Breast epithelium (tissue), 4 donors: ENCODE data around the gene NR2F2. TPM values are rescaled to one million over a fixed set of nuclear protein-coding genes. Genes with fewer than 3 reads are reported as not detected.

Source experiments
- DNase-seq, 2 donors: peaks; one replicate each; pipeline ENCODE4 v3.0.0-alpha.2; 2019; ENCODE audit warnings: low spot score in 2 of 2
- H3K27ac ChIP-seq, 2 donors: fragments of 200-600 bp; sonication (generic) in 1 of 2; one replicate each; pipeline ENCODE4 v1.5.1; 2016 to 2019; ENCODE audit warnings: mild to moderate bottlenecking in 1 of 2
- H3K27me3 ChIP-seq, 2 donors: fragments of 200-600 bp; sonication (generic) in 1 of 2; one replicate each; pipeline versions ENCODE4 v1.5.1 to v1.6.0; 2017 to 2019; ENCODE audit warnings: control low read depth in 1 of 2, mild to moderate bottlenecking in 1 of 2
- H3K36me3 ChIP-seq: fragments of 200-600 bp; one replicate; pipeline ENCODE4 v1.5.1; 2019
- H3K4me1 ChIP-seq, 2 donors: fragments of 200-600 bp; sonication (generic); one replicate each; pipeline ENCODE4 v1.5.1; 2016 to 2019; ENCODE audit warnings: control low read depth in 1 of 2
- H3K4me3 ChIP-seq, 3 donors: fragments of 200-600 bp; sonication (generic); 1 replicate in 2 of 3; 2 replicates in 1 of 3; pipeline ENCODE4 v1.5.1; 2016 to 2019; ENCODE audit warnings: mild to moderate bottlenecking in 3 of 3, moderate library complexity in 2 of 3
- H3K9me3 ChIP-seq, 2 donors: fragments of 200-600 bp; sonication (generic) in 1 of 2; one replicate each; pipeline ENCODE4 v1.5.1; 2016 to 2019; ENCODE audit warnings: control low read depth in 1 of 2
- POLR2A ChIP-seq: fragments of 450-650 bp; IDR thresholded peaks from one replicate; pipeline ENCODE4 v1.6.1; 2016; ENCODE audit warnings: antibody characterized with exemption, mild to moderate bottlenecking, moderate library complexity
- POLR2AphosphoS5 ChIP-seq, 3 donors: sonication (generic); formaldehyde crosslinking; IDR thresholded peaks; one replicate each; pipeline ENCODE4 v1.6.1; 2017; ENCODE audit warnings: antibody characterized with exemption in 3 of 3
- intact Hi-C: fragments of 100-400 bp; cut with DNase I; formaldehyde crosslinking; loops from one replicate; pipeline ENCODE4 v1.15.1; 2023; ENCODE audit warnings: low total_unique reads
- total RNA-seq, 3 donors: library from RNA; depleted of rRNA; stranded (reverse); fragments of >200 nt; gene quantifications; one replicate each; pipeline ENCODE4 v1.1.0, GENCODE V29; 2016
- TF ChIP-seq, protein P1 (sequence below), 3 donors: fragments of 450-650 bp; IDR thresholded peaks; one replicate each; pipeline ENCODE4 v1.5.1; 2016 to 2017; ENCODE audit warnings: antibody characterized with exemption in 3 of 3, mild to moderate bottlenecking in 3 of 3, moderate library complexity in 3 of 3

The NR2F2 gene
- total RNA-seq, 3 donors from 2014 or later = 13.2 to 22.9 (median 13.6) TPM

DNA sequence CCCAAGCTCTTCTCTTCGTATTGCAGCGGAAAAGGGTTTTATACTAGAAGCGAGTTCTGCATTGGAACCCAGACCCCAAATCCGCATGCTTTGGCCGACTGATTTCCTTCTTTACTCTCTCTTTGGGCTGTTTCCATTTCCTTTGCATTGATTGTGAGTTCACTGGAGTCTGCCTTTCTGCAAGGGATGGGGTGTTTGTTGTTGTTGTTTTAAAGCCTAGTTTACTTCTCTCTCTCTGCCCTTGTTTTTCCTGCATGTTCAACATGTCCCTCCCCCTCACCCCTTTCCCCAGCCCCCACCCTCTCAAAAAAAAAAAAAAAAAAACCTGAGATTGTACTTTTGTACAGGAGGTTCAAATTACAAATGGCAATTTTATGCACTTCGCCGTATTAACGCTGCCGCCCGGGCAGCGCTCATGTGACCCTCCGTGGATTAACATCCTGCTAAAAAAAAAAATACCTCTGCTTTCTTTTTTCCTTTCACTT is 2.2 kb downstream of the NR2F2 start:
- DNase-seq = no peak
- no peaks in the 10 kb centered on the region for H3K36me3 ChIP-seq
- no peaks in the 10 kb centered on the region for H3K4me1 ChIP-seq
- H3K27ac ChIP-seq = peak overlapping the region; percentile 93 to 99
- H3K9me3 ChIP-seq = no peaks in the 10 kb centered on the region
- TF ChIP-seq POLR2AphosphoS5 (IDR thresholded peaks at IDR 0.05) (no peak), POLR2A (no peak)
- TF ChIP-seq, protein P1, sequence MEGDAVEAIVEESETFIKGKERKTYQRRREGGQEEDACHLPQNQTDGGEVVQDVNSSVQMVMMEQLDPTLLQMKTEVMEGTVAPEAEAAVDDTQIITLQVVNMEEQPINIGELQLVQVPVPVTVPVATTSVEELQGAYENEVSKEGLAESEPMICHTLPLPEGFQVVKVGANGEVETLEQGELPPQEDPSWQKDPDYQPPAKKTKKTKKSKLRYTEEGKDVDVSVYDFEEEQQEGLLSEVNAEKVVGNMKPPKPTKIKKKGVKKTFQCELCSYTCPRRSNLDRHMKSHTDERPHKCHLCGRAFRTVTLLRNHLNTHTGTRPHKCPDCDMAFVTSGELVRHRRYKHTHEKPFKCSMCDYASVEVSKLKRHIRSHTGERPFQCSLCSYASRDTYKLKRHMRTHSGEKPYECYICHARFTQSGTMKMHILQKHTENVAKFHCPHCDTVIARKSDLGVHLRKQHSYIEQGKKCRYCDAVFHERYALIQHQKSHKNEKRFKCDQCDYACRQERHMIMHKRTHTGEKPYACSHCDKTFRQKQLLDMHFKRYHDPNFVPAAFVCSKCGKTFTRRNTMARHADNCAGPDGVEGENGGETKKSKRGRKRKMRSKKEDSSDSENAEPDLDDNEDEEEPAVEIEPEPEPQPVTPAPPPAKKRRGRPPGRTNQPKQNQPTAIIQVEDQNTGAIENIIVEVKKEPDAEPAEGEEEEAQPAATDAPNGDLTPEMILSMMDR (IDR thresholded peaks at IDR 0.05) = no peak
- H3K27me3 ChIP-seq = no peaks in the 10 kb centered on the region
- intact Hi-C loops = no loop called here
- peak overlapping the region; percentile 79 to 89 (median 80) for H3K4me3 ChIP-seq

GRCh38 chr15:96333131-96334016 is 2.9 kb downstream of the NR2F2 start:
- Histone ChIP-seq H3K27ac (peak overlapping the region; percentile 93 to 99), H3K27me3 (no peaks in the 10 kb centered on the region), H3K4me3 (peak overlapping the region; percentile 79 to 89 (median 80)), H3K4me1 (no peaks in the 10 kb centered on the region), H3K9me3 (no peaks in the 10 kb centered on the region), H3K36me3 (no peaks in the 10 kb centered on the region)
- peak in 1 of 2 donors; percentile 21 for DNase-seq
- intact Hi-C loops = no loop called here
- no peak for TF ChIP-seq POLR2A
- TF ChIP-seq, protein P1 (IDR thresholded peaks at IDR 0.05) = no peak
- peak in 1 of 3 donors; percentile 24 for TF ChIP-seq POLR2AphosphoS5 (IDR thresholded peaks at IDR 0.05)

DNA sequence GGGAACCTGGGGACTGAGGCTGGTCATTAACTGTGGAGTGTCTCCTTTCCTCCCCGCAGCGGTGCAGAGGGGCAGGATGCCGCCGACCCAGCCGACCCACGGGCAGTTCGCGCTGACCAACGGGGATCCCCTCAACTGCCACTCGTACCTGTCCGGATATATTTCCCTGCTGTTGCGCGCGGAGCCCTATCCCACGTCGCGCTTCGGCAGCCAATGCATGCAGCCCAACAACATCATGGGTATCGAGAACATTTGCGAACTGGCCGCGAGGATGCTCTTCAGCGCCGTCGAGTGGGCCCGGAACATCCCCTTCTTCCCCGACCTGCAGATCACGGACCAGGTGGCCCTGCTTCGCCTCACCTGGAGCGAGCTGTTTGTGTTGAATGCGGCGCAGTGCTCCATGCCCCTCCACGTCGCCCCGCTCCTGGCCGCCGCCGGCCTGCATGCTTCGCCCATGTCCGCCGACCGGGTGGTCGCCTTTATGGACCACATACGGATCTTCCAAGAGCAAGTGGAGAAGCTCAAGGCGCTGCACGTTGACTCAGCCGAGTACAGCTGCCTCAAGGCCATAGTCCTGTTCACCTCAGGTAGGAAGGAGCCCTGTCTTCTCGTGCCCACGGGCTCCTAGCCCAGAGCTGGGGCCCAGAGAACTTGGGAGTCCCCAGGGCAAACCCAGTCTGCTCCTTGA is 3.7 kb downstream of the NR2F2 start:
- Histone ChIP-seq H3K27ac (peak overlapping the region; percentile 93 to 99), H3K4me3 (peak overlapping the region; percentile 79 to 89 (median 80)), H3K9me3 (no peaks in the 10 kb centered on the region), H3K27me3 (no peaks in the 10 kb centered on the region), H3K4me1 (no peaks in the 10 kb centered on the region), H3K36me3 (no peaks in the 10 kb centered on the region)
- intact Hi-C loops = no loop called here
- no peak for DNase-seq
- no peak for TF ChIP-seq POLR2AphosphoS5 (IDR thresholded peaks at IDR 0.05)
- no peak for TF ChIP-seq POLR2A
- TF ChIP-seq, protein P1 (IDR thresholded peaks at IDR 0.05) = no peak

GRCh38 chr15:96334705-96335410 is 4.4 kb downstream of the NR2F2 start:
- intact Hi-C loops = no loop called here
- TF ChIP-seq, protein P1 (IDR thresholded peaks at IDR 0.05) = no peak
- peak in 1 of 3 donors; percentile 10 for TF ChIP-seq POLR2AphosphoS5 (IDR thresholded peaks at IDR 0.05)
- peak overlapping the region; percentile 93 to 99 for H3K27ac ChIP-seq
- H3K27me3 ChIP-seq = no peaks in the 10 kb centered on the region
- H3K4me3 ChIP-seq = peak overlapping the region; percentile 79 to 89 (median 80)
- no peaks in the 10 kb centered on the region for H3K9me3 ChIP-seq
- no peaks in the 10 kb centered on the region for H3K36me3 ChIP-seq
- H3K4me1 ChIP-seq = no peaks in the 10 kb centered on the region
- no peak for DNase-seq
